Measurements from ENCODE around the gene FOXL3. TPM values are rescaled to one million over a fixed set of nuclear protein-coding genes. Genes with fewer than 3 reads are reported as not detected.

FOXL3 gene
- polyA plus RNA-seq, 2 of the 4 experiments (the other 2 are of a cell fraction) = not detected

GRCh38 chr7:291373-292092 is 1.6 kb downstream of the FOXL3 start:
- FAIRE-seq (no peak), ATAC-seq (no peak; a peak in 1 of 6 replicates), DNase-seq (ENCODE audit: low read depth in 1 of 2, low spot score in 1 of 2) (no peak)
- Histone ChIP-seq H3K4me3 (no peak overlapping the region), H3K27ac (no peak overlapping the region), H3K4me2 (no peak overlapping the region), H3K9me3 (no peaks in the 10 kb centered on the region), H3K4me1 (0 out of 3 replicates have a peak, but pooled peaks cover 5% of the 10 kb centered on the region)
- CTCF ChIA-PET = interaction anchor here (1.0 kb wide), 1 partner anchor 15 kb away, joined by 3 read pairs; no protein-coding TSS in a partner anchor
- TF ChIP-seq JUNB (IDR thresholded peaks at IDR 0.05) (no peak), ZFP36 (IDR thresholded peaks at IDR 0.05; ENCODE audit: borderline replicate concordance, partially characterized antibody) (no peak), ZNF302 (CRISPR knock-in tag; IDR thresholded peaks at IDR 0.05) (no peak), EHMT2 (IDR thresholded peaks at IDR 0.05; ENCODE audit: low read depth) (no peak), CEBPB (IDR thresholded peaks at IDR 0.05) (no peak), RCOR1 (IDR thresholded peaks at IDR 0.05; ENCODE audit: low read depth, low read length) (no peak), KDM1A (IDR thresholded peaks at IDR 0.05; ENCODE audit: low read depth) (no peak), REST (IDR thresholded peaks at IDR 0.05) (no peak), NFE2L2 (conservative IDR thresholded peaks at IDR 0.05; ENCODE audit: low read length) (no peak), CBX8 (IDR thresholded peaks at IDR 0.05) (no peak), ZSCAN20 (CRISPR knock-in tag; IDR thresholded peaks at IDR 0.05) (no peak), PHF8 (IDR thresholded peaks at IDR 0.05; ENCODE audit: borderline replicate concordance, low read depth) (no peak)
- TF ChIP-seq, protein P1, sequence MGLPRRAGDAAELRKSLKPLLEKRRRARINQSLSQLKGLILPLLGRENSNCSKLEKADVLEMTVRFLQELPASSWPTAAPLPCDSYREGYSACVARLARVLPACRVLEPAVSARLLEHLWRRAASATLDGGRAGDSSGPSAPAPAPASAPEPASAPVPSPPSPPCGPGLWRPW (IDR thresholded peaks at IDR 0.05) = no peak
- WGBS (ENCODE audit: missing lambda C conversion rate) = 36% methylated on average over 13 of the region's 21 CpGs
- POLR2A ChIA-PET = no interaction called here

GRCh38 chr7:292226-292625 is 2.3 kb downstream of the FOXL3 start:
- H3K27ac ChIP-seq = no peak overlapping the region
- ChIA-PET CTCF (interaction anchor here (1.0 kb wide), 1 partner anchor 15 kb away, joined by 3 read pairs; no protein-coding TSS in a partner anchor), POLR2A (no interaction called here)
- FAIRE-seq = no peak
- TF ChIP-seq EHF (CRISPR knock-in tag; IDR thresholded peaks at IDR 0.05) = no peak
- no peak for TF ChIP-seq RCOR1 (IDR thresholded peaks at IDR 0.05; ENCODE audit: low read depth, low read length)
- TF ChIP-seq MAFK (IDR thresholded peaks at IDR 0.05; ENCODE audit: partially characterized antibody) = no peak
- no peak for TF ChIP-seq NFE2L2 (conservative IDR thresholded peaks at IDR 0.05; ENCODE audit: low read length)
- no peak for TF ChIP-seq USF2 (IDR thresholded peaks at IDR 0.05)
- TF ChIP-seq JUN (IDR thresholded peaks at IDR 0.05) = no peak
- TF ChIP-seq KDM1A (IDR thresholded peaks at IDR 0.05; ENCODE audit: low read depth) = no peak
- H3K9me3 ChIP-seq = no peaks in the 10 kb centered on the region
- no peak for ATAC-seq
- H3K4me2 ChIP-seq = no peak overlapping the region
- DNase-seq (ENCODE audit: low read depth in 1 of 2, low spot score in 1 of 2) = no peak
- WGBS (ENCODE audit: missing lambda C conversion rate) = 56% methylated on average over 7 of the region's 7 CpGs
- 0 out of 3 replicates have a peak, but pooled peaks cover 5% of the 10 kb centered on the region for H3K4me1 ChIP-seq
- no peak overlapping the region for H3K4me3 ChIP-seq

GRCh38 chr7:292826-293225 is 2.9 kb downstream of the FOXL3 start:
- no peak for FAIRE-seq
- 69% methylated on average over 13 of the region's 15 CpGs for WGBS (ENCODE audit: missing lambda C conversion rate)
- Histone ChIP-seq H3K4me3 (no peak overlapping the region), H3K4me2 (no peak overlapping the region), H3K9me3 (no peaks in the 10 kb centered on the region), H3K27ac (no peak overlapping the region), H3K4me1 (0 out of 3 replicates have a peak, but pooled peaks cover 5% of the 10 kb centered on the region)
- no peak for ATAC-seq
- no peak for DNase-seq (ENCODE audit: low read depth in 1 of 2, low spot score in 1 of 2)
- POLR2A ChIA-PET = no interaction called here
- CTCF ChIA-PET = no interaction called here
- TF ChIP-seq, protein P2, sequence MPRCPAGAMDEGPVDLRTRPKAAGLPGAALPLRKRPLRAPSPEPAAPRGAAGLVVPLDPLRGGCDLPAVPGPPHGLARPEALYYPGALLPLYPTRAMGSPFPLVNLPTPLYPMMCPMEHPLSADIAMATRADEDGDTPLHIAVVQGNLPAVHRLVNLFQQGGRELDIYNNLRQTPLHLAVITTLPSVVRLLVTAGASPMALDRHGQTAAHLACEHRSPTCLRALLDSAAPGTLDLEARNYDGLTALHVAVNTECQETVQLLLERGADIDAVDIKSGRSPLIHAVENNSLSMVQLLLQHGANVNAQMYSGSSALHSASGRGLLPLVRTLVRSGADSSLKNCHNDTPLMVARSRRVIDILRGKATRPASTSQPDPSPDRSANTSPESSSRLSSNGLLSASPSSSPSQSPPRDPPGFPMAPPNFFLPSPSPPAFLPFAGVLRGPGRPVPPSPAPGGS (IDR thresholded peaks at IDR 0.05) = no peak
- TF ChIP-seq HDAC2 (IDR thresholded peaks at IDR 0.05) (no peak), REST (IDR thresholded peaks at IDR 0.05) (no peak), HOXA7 (CRISPR knock-in tag; IDR thresholded peaks at IDR 0.05) (no peak), USF2 (IDR thresholded peaks at IDR 0.05) (no peak), NR3C1 (IDR thresholded peaks at IDR 0.05) (no peak), TFCP2L1 (CRISPR knock-in tag; IDR thresholded peaks at IDR 0.05) (no peak), FOSL2 (IDR thresholded peaks at IDR 0.05) (no peak), FOSL2 (CRISPR knock-in tag; IDR thresholded peaks at IDR 0.05) (no peak)

Data from A549 (cell line).